Measurements from ENCODE around the gene ACYP2.

DNA sequence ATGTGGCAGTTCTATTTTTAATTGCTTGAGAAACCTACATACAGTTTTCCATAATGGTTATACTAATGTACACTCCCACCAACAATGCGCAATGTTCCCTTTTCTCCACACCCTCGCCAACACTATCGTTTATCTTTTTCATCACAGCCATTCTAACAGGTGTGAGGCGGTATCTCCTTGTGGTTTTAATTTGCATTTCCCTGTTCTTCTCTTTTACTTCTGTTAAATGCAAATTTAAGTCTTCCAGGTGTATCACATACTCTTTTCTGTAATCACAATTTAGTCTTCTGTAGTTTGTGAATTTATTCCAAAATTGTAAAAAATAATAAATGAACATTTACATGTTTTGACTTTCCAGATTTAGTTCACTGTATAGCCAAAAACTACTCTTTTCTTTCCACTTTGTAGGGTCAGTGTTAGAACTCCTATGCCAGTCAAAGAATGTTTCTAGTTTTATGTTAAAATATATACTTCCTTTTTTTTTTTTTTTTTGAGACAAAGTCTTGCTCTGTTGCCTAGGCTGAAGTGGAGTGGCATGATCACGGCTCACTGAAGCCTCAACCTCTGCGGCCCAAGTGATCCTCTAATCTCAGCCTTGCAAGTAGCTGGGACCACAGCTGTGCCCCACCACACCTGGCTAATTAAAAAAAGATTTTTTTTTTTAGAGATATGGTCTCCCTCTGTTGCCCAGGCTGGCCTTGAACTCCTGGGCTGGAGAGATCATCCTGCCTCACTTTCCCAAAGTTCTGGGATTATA lies 15.4 kb upstream of the ACYP2 start:
- TF ChIP-seq, protein P1, sequence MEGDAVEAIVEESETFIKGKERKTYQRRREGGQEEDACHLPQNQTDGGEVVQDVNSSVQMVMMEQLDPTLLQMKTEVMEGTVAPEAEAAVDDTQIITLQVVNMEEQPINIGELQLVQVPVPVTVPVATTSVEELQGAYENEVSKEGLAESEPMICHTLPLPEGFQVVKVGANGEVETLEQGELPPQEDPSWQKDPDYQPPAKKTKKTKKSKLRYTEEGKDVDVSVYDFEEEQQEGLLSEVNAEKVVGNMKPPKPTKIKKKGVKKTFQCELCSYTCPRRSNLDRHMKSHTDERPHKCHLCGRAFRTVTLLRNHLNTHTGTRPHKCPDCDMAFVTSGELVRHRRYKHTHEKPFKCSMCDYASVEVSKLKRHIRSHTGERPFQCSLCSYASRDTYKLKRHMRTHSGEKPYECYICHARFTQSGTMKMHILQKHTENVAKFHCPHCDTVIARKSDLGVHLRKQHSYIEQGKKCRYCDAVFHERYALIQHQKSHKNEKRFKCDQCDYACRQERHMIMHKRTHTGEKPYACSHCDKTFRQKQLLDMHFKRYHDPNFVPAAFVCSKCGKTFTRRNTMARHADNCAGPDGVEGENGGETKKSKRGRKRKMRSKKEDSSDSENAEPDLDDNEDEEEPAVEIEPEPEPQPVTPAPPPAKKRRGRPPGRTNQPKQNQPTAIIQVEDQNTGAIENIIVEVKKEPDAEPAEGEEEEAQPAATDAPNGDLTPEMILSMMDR (IDR thresholded peaks at IDR 0.05), result no peak
- TF ChIP-seq POLR2A (IDR thresholded peaks at IDR 0.05), result no peak

Data from Peyer's patch (tissue), 4 donors.